Measurements from ENCODE around the gene STAT2. TPM values are rescaled to one million over a fixed set of nuclear protein-coding genes. Genes with fewer than 3 reads are reported as not detected.

STAT2 gene
- total and polyA plus RNA-seq, 2 of the 13 experiments (the other 11 are each of a cell fraction or from before 2014, with no cell fraction given), result 43.5 to 84.6 TPM

DNA sequence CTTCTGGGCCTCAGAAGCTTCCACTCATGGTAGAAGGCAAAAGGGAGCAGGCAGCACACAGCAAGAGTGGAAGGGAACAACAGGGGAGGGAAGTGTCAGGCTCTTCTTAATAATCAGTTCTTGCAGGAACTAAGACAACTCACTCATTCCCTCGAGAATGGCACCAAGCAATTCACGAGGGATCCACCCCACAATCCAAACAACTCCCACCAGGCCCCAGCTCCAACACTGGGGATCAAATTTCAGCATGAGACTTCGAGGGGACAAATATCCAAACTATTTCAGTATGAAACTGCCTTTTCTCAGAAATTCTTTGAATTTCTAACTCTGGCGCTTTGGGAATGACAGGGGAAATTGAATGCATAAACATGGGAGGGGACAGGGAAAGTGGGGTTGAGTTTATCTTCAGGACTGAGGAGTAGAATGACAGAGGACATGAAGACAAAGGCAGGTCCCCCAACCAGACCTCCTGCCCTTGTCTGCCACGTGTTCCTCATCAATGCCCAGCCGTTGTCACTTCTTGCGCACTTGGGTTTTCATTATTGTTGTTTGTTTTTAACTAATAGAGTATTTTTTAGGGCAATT is 27.3 kb upstream of the STAT2 start:
- in situ Hi-C loops (cut with HindIII; ENCODE audit: extremely low pct_ligation_motif_present, low pct_unique_long_range_greater_than_20kb) (no loop called here), intact Hi-C loops (cut with micrococcal nuclease; ENCODE audit: unreplicated experiment) (no loop called here)
- no TSS peak for BruUV-seq (replicated peaks)
- H4K20me1 ChIP-seq (ENCODE audit: insufficient read depth, low read length), result no peaks in the 10 kb centered on the region
- H2AFZ ChIP-seq (ENCODE audit: low read length), result peak overlapping the region; percentile 46
- peaks cover 0 to 2% of the 10 kb centered on the region in 2 experiments; a peak in 1 of 5 replicates for H3K27me3 ChIP-seq (ENCODE audit: control insufficient read depth in 1 of 2, insufficient read depth in 2 of 2, low read length in 2 of 2)
- H3K9me3 ChIP-seq (ENCODE audit: low read length), result no peaks in the 10 kb centered on the region
- ATAC-seq, result no peak
- H3K4me2 ChIP-seq (ENCODE audit: low read depth, low read length), result peak overlapping the region; percentile 43
- H3K4me3 ChIP-seq (replicated peaks in 1 of 3; ENCODE audit: insufficient read depth in 1 of 3, low read depth in 2 of 3, low read length in 3 of 3), result no peak overlapping the region; a peak in 1 of 6 replicates
- WGBS (ENCODE audit: low lambda C conversion rate), result 14% methylated on average over 7 of the region's 7 CpGs
- H3K27ac ChIP-seq (ENCODE audit: extremely low read length, insufficient read depth, low read length), result no peak overlapping the region
- H3K79me2 ChIP-seq (ENCODE audit: insufficient read depth, low read length), result no peaks in the 10 kb centered on the region
- TF ChIP-seq PHF20 (CRISPR knock-in tag; IDR thresholded peaks at IDR 0.05) (no peak), SIX1 (CRISPR knock-in tag; IDR thresholded peaks at IDR 0.05; ENCODE audit: borderline replicate concordance) (peak; percentile 76; the same call in 1 of the 2 replicates), SIX4 (CRISPR knock-in tag; IDR thresholded peaks at IDR 0.05) (peak; percentile 56; the same call in 1 of the 2 replicates)
- FAIRE-seq, result no peak
- ChIA-PET POLR2A (interaction anchor here (1.1 kb wide), 2 partner anchors 24 to 27 kb away, joined by 3 to 4 read pairs; partner anchors contain the start of genes APOF and STAT2), CTCF (ENCODE audit: low intra/inter-chr PET ratio, low total read pairs) (no interaction called here)
- peaks cover 49% of the 10 kb centered on the region for H3K4me1 ChIP-seq (ENCODE audit: insufficient read depth, low read length)
- H3K36me3 ChIP-seq (replicated peaks in 1 of 2; ENCODE audit: control insufficient read depth in 1 of 2, insufficient read depth in 2 of 2, low read length in 2 of 2), result no peaks in the 10 kb centered on the region
- H3K9ac ChIP-seq (ENCODE audit: insufficient read depth, low read depth, low read length), result no peak overlapping the region
- no peak for DNase-seq (ENCODE audit: low spot score)

DNA sequence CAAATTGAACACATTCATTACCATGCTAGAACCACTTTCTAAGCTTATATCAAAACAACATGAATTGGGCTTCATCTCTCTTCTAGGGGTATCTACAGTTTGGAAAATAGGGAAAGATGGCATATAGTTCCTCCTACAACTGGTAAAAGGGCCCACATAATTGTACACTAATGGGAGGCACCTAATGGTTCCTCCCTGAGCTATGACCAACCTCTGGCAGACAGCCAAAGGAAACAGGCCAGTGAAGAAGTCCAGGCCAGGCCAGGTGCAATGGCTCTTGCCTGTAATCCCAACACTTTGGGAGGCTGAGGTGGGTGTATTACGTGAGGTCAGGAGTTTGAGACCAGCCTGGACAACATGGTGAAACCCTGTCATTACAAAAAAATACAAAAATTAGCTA is 26.0 kb upstream of the STAT2 start:
- Histone ChIP-seq H3K4me3 (replicated peaks in 1 of 3; ENCODE audit: insufficient read depth in 1 of 3, low read depth in 2 of 3, low read length in 3 of 3) (no peak overlapping the region), H3K4me1 (ENCODE audit: insufficient read depth, low read length) (peaks cover 49% of the 10 kb centered on the region), H3K9me3 (ENCODE audit: low read length) (no peaks in the 10 kb centered on the region), H3K9ac (ENCODE audit: insufficient read depth, low read depth, low read length) (no peak overlapping the region), H4K20me1 (ENCODE audit: insufficient read depth, low read length) (no peaks in the 10 kb centered on the region), H3K27ac (ENCODE audit: extremely low read length, insufficient read depth, low read length) (no peak overlapping the region), H3K27me3 (ENCODE audit: control insufficient read depth in 1 of 2, insufficient read depth in 2 of 2, low read length in 2 of 2) (peaks cover 0 to 7% of the 10 kb centered on the region in 2 experiments; a peak in 1 of 5 replicates), H3K4me2 (ENCODE audit: low read depth, low read length) (no peak overlapping the region), H3K79me2 (ENCODE audit: insufficient read depth, low read length) (no peaks in the 10 kb centered on the region), H2AFZ (ENCODE audit: low read length) (no peak overlapping the region), H3K36me3 (replicated peaks in 1 of 2; ENCODE audit: control insufficient read depth in 1 of 2, insufficient read depth in 2 of 2, low read length in 2 of 2) (no peaks in the 10 kb centered on the region)
- WGBS (ENCODE audit: low lambda C conversion rate), result 44% methylated on average over 1 of the region's 1 CpG
- ATAC-seq (peak; percentile 34; the same call in 1 of the 3 replicates), FAIRE-seq (no peak), DNase-seq (ENCODE audit: low spot score) (no peak)
- in situ Hi-C loops (cut with HindIII; ENCODE audit: extremely low pct_ligation_motif_present, low pct_unique_long_range_greater_than_20kb), result no loop called here
- ChIA-PET POLR2A (interaction anchor here (1.0 to 1.4 kb wide), 2 partner anchors 24 to 26 kb away, joined by 3 to 4 read pairs; partner anchors contain the start of gene STAT2), CTCF (ENCODE audit: low intra/inter-chr PET ratio, low total read pairs) (no interaction called here)
- intact Hi-C loops (cut with micrococcal nuclease; ENCODE audit: unreplicated experiment), result no loop called here
- no TSS peak for BruUV-seq (replicated peaks)
- TF ChIP-seq SYNCRIP (IDR thresholded peaks at IDR 0.05; ENCODE audit: insufficient read depth, low read depth, low read length) (no peak), TCF7L2 (IDR thresholded peaks at IDR 0.05; ENCODE audit: low read depth, low read length) (no peak), ZBTB25 (CRISPR knock-in tag; IDR thresholded peaks at IDR 0.05) (no peak), HDAC2 (CRISPR knock-in tag; IDR thresholded peaks at IDR 0.05) (no peak), ZNF484 (CRISPR knock-in tag; IDR thresholded peaks at IDR 0.05; ENCODE audit: borderline replicate concordance, low read depth) (no peak), SMAD3 (CRISPR knock-in tag; IDR thresholded peaks at IDR 0.05) (no peak)
- TF ChIP-seq, protein P1, sequence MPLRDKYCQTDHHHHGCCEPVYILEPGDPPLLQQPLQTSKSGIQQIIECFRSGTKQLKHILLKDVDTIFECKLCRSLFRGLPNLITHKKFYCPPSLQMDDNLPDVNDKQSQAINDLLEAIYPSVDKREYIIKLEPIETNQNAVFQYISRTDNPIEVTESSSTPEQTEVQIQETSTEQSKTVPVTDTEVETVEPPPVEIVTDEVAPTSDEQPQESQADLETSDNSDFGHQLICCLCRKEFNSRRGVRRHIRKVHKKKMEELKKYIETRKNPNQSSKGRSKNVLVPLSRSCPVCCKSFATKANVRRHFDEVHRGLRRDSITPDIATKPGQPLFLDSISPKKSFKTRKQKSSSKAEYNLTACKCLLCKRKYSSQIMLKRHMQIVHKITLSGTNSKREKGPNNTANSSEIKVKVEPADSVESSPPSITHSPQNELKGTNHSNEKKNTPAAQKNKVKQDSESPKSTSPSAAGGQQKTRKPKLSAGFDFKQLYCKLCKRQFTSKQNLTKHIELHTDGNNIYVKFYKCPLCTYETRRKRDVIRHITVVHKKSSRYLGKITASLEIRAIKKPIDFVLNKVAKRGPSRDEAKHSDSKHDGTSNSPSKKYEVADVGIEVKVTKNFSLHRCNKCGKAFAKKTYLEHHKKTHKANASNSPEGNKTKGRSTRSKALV (CRISPR knock-in tag; IDR thresholded peaks at IDR 0.05), result no peak
